T-helper 1 cell treated with Interleukin-12 subunit alpha and Interleukin-12 subunit beta and Interleukin-4 antibody, amounts not matched to agents 30 μg/mL and 1 μg/mL, for 36 hours (primary cell): ENCODE data around the gene ARHGAP29.

ENCODE experiments used
- H3K27ac Mint-ChIP-seq: one replicate; pipeline ENCODE4 v1.8.0; 2021; ENCODE audit warnings: mild to moderate bottlenecking, mixed read lengths
- H3K27me3 Mint-ChIP-seq: one replicate; pipeline ENCODE4 v1.8.0; 2021; ENCODE audit warnings: low read depth, mixed read lengths
- H3K36me3 Mint-ChIP-seq: one replicate; pipeline ENCODE4 v1.8.0; 2021; ENCODE audit warnings: low read depth, mixed read lengths
- H3K4me1 Mint-ChIP-seq: one replicate; pipeline ENCODE4 v1.8.0; 2021; ENCODE audit warnings: low read depth, mixed read lengths
- H3K4me3 Mint-ChIP-seq: one replicate; pipeline ENCODE4 v1.8.0; 2021; ENCODE audit warnings: mild to moderate bottlenecking, moderate library complexity, mixed read lengths
- H3K9me3 Mint-ChIP-seq: one replicate; pipeline ENCODE4 v1.8.0; 2021; ENCODE audit warnings: mixed read lengths

ARHGAP29 gene

DNA sequence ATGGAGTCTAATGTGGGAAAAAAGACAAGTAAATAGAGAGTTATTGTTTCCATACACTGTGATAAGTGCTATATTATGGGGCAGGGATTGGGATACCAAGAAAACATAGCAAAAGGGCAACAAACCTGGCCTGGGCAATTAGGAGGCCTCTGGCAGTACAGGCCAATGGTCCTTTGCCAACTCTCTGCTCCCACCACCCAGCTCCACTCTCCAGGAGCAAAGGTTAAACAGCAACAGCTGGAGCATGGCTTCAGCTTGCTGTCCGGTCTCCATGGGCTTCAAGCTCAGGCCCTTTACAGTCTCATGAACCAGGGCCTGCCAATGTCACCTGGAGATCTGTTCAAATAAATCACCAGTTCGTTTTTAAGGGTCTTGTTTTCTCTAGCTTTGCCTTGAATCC, 37.2 kb upstream of the ARHGAP29 start:
- no peak overlapping the region for H3K4me3 Mint-ChIP-seq
- H3K9me3 Mint-ChIP-seq = no peaks in the 10 kb centered on the region
- no peak overlapping the region for H3K27ac Mint-ChIP-seq
- no peaks in the 10 kb centered on the region for H3K36me3 Mint-ChIP-seq
- peaks cover 3% of the 10 kb centered on the region for H3K27me3 Mint-ChIP-seq
- no peaks in the 10 kb centered on the region for H3K4me1 Mint-ChIP-seq

GRCh38 chr1:94273111-94273510, 35.7 kb upstream of the ARHGAP29 start:
- H3K4me1 Mint-ChIP-seq = no peaks in the 10 kb centered on the region
- H3K9me3 Mint-ChIP-seq = no peaks in the 10 kb centered on the region
- no peak overlapping the region for H3K27ac Mint-ChIP-seq
- H3K4me3 Mint-ChIP-seq = no peak overlapping the region
- no peaks in the 10 kb centered on the region for H3K36me3 Mint-ChIP-seq
- no peaks in the 10 kb centered on the region for H3K27me3 Mint-ChIP-seq

DNA sequence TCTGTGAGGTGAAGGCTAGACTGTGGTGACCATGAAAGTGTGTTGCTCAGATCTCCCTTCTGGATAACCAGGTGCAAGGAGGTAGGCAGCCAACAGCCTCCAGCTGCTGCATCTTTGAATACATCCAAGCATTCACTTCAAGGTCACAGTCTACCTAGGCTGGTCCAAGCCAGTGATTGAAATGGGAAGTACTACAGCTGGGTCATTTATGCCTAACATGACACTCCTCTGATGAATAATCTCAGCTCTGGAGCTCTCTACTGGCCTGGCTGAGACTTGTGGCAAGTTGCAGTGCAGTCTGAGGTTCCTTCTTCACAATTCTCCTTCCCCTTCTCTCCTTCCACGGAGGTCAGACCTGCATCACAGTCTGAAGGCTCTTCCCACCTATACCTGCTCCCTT, 35.0 kb upstream of the ARHGAP29 start:
- H3K4me1 Mint-ChIP-seq = no peaks in the 10 kb centered on the region
- H3K9me3 Mint-ChIP-seq = no peaks in the 10 kb centered on the region
- no peaks in the 10 kb centered on the region for H3K36me3 Mint-ChIP-seq
- H3K27ac Mint-ChIP-seq = no peak overlapping the region
- H3K4me3 Mint-ChIP-seq = no peak overlapping the region
- H3K27me3 Mint-ChIP-seq = no peaks in the 10 kb centered on the region

DNA sequence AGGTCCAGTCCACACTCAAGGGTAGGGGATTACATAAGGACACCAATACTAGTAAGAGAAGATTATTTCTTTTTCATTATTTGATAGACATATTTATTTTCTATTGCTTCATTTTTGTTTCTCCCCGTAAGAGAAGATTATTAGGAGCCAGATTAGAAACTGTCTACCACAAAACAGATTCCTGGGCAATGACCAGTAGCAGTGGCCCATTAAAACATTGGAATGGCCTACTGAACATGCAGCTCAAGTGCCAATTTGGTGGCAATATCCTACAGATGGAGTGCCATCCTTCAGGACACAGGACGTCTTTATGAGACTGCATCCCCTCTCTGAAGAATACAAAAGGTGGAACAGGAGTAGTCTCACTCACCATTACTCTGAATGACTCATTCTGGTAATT, 34.0 kb upstream of the ARHGAP29 start:
- Mint-ChIP-seq H3K27ac (no peak overlapping the region), H3K4me1 (no peaks in the 10 kb centered on the region), H3K4me3 (no peak overlapping the region), H3K36me3 (no peaks in the 10 kb centered on the region), H3K9me3 (no peaks in the 10 kb centered on the region), H3K27me3 (peaks cover 3% of the 10 kb centered on the region)

DNA sequence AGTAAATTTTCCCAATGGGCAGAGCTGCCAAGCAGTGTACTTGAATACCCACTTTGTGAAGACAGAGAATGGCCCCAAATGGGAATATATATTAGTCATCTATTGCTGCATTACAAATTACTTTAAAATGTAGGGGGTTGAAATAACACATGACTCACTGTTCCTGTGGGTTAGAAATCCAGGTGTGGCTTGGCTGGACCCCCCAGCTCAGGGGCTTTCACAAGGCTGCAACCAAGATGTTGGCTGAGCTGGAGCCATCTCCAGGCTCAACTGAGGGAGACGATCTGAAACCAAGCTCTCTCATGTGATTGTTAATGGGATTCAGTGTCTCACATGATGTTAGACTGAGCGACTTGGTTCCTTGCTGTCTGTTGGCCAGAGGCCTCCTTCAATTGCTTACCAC, 33.4 kb upstream of the ARHGAP29 start:
- no peaks in the 10 kb centered on the region for H3K4me1 Mint-ChIP-seq
- no peaks in the 10 kb centered on the region for H3K36me3 Mint-ChIP-seq
- H3K27ac Mint-ChIP-seq = no peak overlapping the region
- H3K9me3 Mint-ChIP-seq = no peaks in the 10 kb centered on the region
- H3K27me3 Mint-ChIP-seq = peaks cover 5% of the 10 kb centered on the region
- no peak overlapping the region for H3K4me3 Mint-ChIP-seq

DNA sequence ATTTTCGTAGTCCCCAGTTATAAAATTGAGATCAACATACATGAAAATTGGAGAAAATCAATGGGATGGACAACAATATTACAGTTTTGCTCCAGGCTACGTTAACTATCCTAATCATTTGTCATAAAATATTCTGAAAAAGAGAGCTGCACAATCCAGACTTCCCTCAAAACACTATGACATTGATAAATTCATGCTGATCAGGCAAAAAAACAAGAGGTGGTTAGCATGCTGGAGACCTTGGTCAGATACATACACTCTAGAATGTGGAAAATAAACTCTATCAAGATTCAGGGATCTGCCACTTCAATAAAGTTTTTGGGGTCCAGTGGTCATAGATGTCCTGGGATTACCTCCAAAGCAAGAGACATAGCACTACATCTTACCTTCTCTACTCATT, 32.5 kb upstream of the ARHGAP29 start:
- no peak overlapping the region for H3K27ac Mint-ChIP-seq
- peaks cover 7% of the 10 kb centered on the region for H3K27me3 Mint-ChIP-seq

GRCh38 chr1:94265906-94266305, 28.5 kb upstream of the ARHGAP29 start:
- Mint-ChIP-seq H3K27ac (no peak overlapping the region), H3K36me3 (no peaks in the 10 kb centered on the region), H3K27me3 (peaks cover 7% of the 10 kb centered on the region), H3K9me3 (no peaks in the 10 kb centered on the region), H3K4me3 (no peak overlapping the region), H3K4me1 (no peaks in the 10 kb centered on the region)

More for the DNA sequence above, 32.5 kb upstream of the ARHGAP29 start:
- Mint-ChIP-seq H3K4me3 (no peak overlapping the region), H3K36me3 (no peaks in the 10 kb centered on the region), H3K9me3 (no peaks in the 10 kb centered on the region), H3K4me1 (no peaks in the 10 kb centered on the region)

- no peak overlapping the region for H3K4me3 Mint-ChIP-seq
- H3K4me1 Mint-ChIP-seq = no peaks in the 10 kb centered on the region
- no peak overlapping the region for H3K27ac Mint-ChIP-seq
- H3K36me3 Mint-ChIP-seq = no peaks in the 10 kb centered on the region
- no peaks in the 10 kb centered on the region for H3K9me3 Mint-ChIP-seq
- H3K27me3 Mint-ChIP-seq = peaks cover 7% of the 10 kb centered on the region
These were observed 27.6 kb upstream of the ARHGAP29 start for GRCh38 chr1:94265011-94265422.

DNA sequence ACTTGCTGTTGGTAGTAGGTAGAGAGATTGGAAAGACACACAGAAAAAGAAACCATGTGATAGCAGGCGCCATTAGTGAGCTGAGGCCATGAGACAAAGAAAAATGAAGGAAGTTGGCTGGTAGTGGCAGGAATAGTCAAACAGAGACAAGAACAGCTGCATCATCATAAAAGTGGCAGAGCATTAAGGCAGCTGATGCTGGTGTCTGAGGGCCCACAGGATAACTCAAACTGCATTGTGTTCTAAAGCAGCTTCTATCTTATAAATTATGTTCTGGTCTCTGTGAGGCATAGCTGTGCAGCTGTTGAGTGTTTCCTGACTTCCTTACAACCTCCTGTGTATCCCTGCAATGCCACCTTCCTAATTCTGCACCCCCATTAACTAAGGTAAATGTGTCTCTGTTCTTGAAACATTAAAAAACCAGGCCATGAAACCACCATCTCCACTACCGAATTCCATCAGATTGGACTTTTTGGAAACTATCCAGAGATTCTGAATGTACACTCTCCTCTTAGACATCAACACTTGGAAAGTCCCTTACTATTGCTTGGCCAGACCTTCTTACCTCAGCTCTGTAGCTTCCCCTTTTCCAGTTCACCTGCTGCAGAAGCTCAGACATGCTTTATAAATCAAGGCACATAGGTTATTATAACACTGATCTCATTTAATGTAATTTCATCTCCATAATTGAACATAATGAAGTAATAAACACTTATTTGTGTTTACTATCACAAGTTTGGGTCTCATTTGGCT, 23.4 kb upstream of the ARHGAP29 start:
- Mint-ChIP-seq H3K27ac (no peak overlapping the region), H3K9me3 (no peaks in the 10 kb centered on the region), H3K4me1 (no peaks in the 10 kb centered on the region), H3K4me3 (no peak overlapping the region), H3K27me3 (peaks cover 3% of the 10 kb centered on the region), H3K36me3 (no peaks in the 10 kb centered on the region)

- H3K27ac Mint-ChIP-seq = no peak overlapping the region
- no peak overlapping the region for H3K4me3 Mint-ChIP-seq
- H3K4me1 Mint-ChIP-seq = no peaks in the 10 kb centered on the region
- no peaks in the 10 kb centered on the region for H3K36me3 Mint-ChIP-seq
- H3K27me3 Mint-ChIP-seq = no peaks in the 10 kb centered on the region
- no peaks in the 10 kb centered on the region for H3K9me3 Mint-ChIP-seq
These were observed 22.4 kb upstream of the ARHGAP29 start for GRCh38 chr1:94259635-94260289.

- H3K9me3 Mint-ChIP-seq = no peaks in the 10 kb centered on the region
- H3K27me3 Mint-ChIP-seq = peaks cover 6% of the 10 kb centered on the region
- no peak overlapping the region for H3K4me3 Mint-ChIP-seq
- no peaks in the 10 kb centered on the region for H3K36me3 Mint-ChIP-seq
- no peaks in the 10 kb centered on the region for H3K4me1 Mint-ChIP-seq
- no peak overlapping the region for H3K27ac Mint-ChIP-seq
These were observed 21.5 kb upstream of the ARHGAP29 start for GRCh38 chr1:94258873-94259331.

- no peaks in the 10 kb centered on the region for H3K36me3 Mint-ChIP-seq
- H3K27me3 Mint-ChIP-seq = peaks cover 6% of the 10 kb centered on the region
- no peaks in the 10 kb centered on the region for H3K4me1 Mint-ChIP-seq
- H3K4me3 Mint-ChIP-seq = no peak overlapping the region
- H3K9me3 Mint-ChIP-seq = no peaks in the 10 kb centered on the region
- H3K27ac Mint-ChIP-seq = no peak overlapping the region
These were observed 20.1 kb upstream of the ARHGAP29 start for GRCh38 chr1:94257444-94257843.

GRCh38 chr1:94255476-94255875, 18.1 kb upstream of the ARHGAP29 start:
- no peak overlapping the region for H3K27ac Mint-ChIP-seq
- H3K27me3 Mint-ChIP-seq = peaks cover 6% of the 10 kb centered on the region

GRCh38 chr1:94254073-94254810, 16.9 kb upstream of the ARHGAP29 start:
- H3K27ac Mint-ChIP-seq = no peak overlapping the region
- peaks cover 11% of the 10 kb centered on the region for H3K27me3 Mint-ChIP-seq
- no peaks in the 10 kb centered on the region for H3K4me1 Mint-ChIP-seq
- H3K36me3 Mint-ChIP-seq = no peaks in the 10 kb centered on the region
- no peak overlapping the region for H3K4me3 Mint-ChIP-seq
- H3K9me3 Mint-ChIP-seq = no peaks in the 10 kb centered on the region

More at GRCh38 chr1:94255476-94255875, 18.1 kb upstream of the ARHGAP29 start:
- Mint-ChIP-seq H3K4me3 (no peak overlapping the region), H3K4me1 (no peaks in the 10 kb centered on the region), H3K36me3 (no peaks in the 10 kb centered on the region), H3K9me3 (no peaks in the 10 kb centered on the region)
